Erythroblast (primary cell): ENCODE measurements around the gene SHISAL2A.

Source experiments
- GATA1 ChIP-seq: IDR thresholded peaks from 2 replicates; pipeline ENCODE4 v1.6.1; 2011; ENCODE audit warnings: low read depth, mild to moderate bottlenecking, control low read depth, low read length, moderate library complexity
- POLR2A ChIP-seq: IDR thresholded peaks from 2 replicates; pipeline ENCODE4 v1.6.1; 2011; ENCODE audit warnings: mild to moderate bottlenecking, low read length

DNA sequence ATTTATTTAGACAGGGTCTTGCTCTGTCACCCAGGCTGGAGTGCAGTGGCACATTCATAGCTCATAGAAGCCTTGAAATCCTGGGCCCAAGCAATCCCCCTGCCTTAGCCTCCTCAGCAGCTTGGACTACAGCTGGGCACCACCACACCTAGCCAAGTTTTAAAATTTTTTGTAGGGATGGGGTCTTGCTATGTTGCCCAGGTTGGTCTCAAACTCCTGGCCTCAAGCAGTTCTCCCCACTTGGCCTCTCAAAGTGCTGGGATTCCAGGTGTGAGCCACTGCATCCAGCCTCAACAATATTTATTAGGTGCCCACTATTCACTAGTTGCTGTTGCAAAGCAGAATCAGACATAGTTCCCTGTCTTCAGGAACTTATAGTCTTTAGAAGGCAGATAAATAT lies 44.9 kb upstream of the SHISAL2A start:
- no peak for TF ChIP-seq POLR2A
- no peak for TF ChIP-seq GATA1
